ENCODE results near the gene KCNJ12.
"Not testable (repeated sequence)": the region's sequence is repeated elsewhere in the genome, so short reads cannot be mapped to it uniquely, and the experiment has no call there.

KCNJ12 gene

GRCh38 chr17:21420503-21421090 lies 44.4 kb downstream of the KCNJ12 start:
- in situ Hi-C loops (cut with MboI; ENCODE audit: low sequenced_read_pairs): not testable (repeated sequence)

DNA sequence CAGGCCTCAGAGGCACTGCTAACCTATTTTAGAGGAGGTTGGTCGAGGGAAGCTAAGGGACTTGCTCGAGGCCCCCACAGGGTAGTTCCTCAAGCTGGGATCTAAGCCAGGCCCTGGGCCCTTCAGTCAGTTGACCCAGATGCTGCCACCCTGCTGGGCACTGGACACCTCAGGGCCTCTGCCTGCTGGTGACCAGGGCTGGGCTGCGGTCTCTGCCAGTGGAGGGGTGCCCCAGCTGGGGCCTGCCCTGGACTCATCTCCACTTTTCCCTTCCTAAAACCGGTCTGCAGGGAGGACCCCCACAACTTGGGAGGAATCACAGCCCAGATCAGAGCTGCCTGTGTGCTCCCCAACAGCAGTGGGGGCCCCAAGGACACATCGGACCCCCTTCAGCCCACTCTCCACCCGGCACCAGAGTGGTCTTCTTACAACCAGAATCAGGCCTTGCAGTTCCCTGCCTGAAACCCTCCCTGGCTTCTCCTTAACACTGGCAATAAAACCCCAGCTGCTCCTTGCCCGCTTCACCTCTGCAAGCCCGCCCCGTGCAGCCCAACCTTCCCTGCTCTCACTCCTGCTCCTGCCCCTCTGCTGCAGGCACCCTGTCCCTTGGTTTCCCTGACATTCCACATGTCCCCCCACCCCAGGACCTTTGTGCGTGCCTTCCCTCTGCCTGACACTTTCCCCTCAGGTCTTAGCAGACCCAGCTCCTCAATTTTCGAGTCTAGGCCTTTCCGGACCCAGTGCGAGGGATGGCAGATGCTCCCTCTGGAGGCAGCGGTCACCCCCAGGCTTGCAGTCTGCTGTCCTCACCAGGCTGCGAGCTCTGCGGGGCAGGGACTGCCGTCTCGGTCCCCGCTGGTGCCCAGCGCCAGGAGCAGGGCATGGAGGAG lies 45.5 kb downstream of the KCNJ12 start:
- in situ Hi-C loops (cut with MboI; ENCODE audit: low sequenced_read_pairs): not testable (repeated sequence)

- in situ Hi-C loops (cut with MboI; ENCODE audit: low sequenced_read_pairs): not testable (repeated sequence)
Measured at GRCh38 chr17:21422311-21423189, 46.4 kb downstream of the KCNJ12 start.

DNA sequence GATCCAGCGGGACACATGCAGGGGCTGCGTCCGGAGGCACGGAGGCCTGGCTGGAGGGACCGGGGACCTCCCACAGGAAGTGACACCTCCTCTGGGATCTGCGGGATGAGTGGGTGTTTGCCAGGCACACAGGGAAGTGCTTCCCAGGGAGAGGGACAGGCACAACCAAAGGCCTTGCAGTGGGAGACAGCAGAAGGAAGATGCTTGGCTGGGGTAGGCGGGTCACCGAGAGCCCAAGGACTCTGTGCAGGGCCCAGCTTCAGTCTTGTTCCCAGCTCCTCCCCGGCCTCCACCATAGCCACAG lies 47.0 kb downstream of the KCNJ12 start:
- in situ Hi-C loops (cut with MboI; ENCODE audit: low sequenced_read_pairs): not testable (repeated sequence)

GRCh38 chr17:21424697-21425096 lies 48.5 kb downstream of the KCNJ12 start:
- in situ Hi-C loops (cut with MboI; ENCODE audit: low sequenced_read_pairs): not testable (repeated sequence)

GRCh38 chr17:21425321-21425720 lies 49.2 kb downstream of the KCNJ12 start:
- in situ Hi-C loops (cut with MboI; ENCODE audit: low sequenced_read_pairs): no loop called here

- in situ Hi-C loops (cut with MboI; ENCODE audit: low sequenced_read_pairs): no loop called here
Measured at GRCh38 chr17:21425736-21426135, 49.6 kb downstream of the KCNJ12 start.

DNA sequence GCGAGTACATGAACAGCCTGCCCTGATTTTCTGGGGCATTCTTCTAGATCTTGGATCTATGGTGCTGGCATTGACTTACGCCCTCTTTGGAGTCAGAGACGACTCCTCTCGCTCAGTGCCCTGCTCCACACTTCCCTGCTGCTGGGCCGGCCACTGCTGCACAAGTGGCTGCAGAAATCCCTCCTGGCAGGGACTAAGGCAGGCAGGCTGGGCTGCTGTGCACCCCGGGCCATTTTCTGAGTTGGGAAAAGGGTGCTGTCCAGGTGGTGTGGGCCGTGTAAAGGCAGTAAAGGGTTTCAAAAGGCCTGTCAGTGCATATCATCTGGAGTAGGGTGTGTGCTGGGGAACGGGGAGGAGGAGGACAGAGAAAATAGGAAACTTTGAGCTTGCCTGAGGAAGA lies 50.1 kb downstream of the KCNJ12 start:
- in situ Hi-C loops (cut with MboI; ENCODE audit: low sequenced_read_pairs): not testable (repeated sequence)

DNA sequence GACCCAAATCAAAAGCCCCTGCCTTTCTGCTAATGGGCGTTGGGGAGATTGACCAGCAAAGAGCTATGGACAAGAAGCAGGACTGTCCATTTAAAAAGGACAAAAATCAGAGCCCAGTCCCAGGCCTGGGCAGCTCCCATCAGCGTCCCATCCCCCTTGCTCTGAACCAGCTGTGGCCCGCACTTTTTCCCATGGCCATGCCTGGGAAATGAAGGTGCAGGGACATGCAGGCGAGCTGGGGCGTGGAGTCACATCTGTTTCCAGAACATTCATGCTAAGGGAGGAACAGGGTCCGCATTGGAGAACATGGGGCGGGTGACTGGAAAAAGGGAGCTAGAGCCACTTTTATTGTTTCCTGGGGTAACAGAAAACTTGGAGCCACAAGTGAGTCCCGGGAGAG lies 50.7 kb downstream of the KCNJ12 start:
- in situ Hi-C loops (cut with MboI; ENCODE audit: low sequenced_read_pairs): not testable (repeated sequence)

- in situ Hi-C loops (cut with MboI; ENCODE audit: low sequenced_read_pairs): not testable (repeated sequence)
Measured at GRCh38 chr17:21427727-21428126, 51.6 kb downstream of the KCNJ12 start.

- in situ Hi-C loops (cut with MboI; ENCODE audit: low sequenced_read_pairs): not testable (repeated sequence)
Measured at GRCh38 chr17:21428752-21429424, 52.7 kb downstream of the KCNJ12 start.

- in situ Hi-C loops (cut with MboI; ENCODE audit: low sequenced_read_pairs): not testable (repeated sequence)
Measured at GRCh38 chr17:21429921-21430628, 53.9 kb downstream of the KCNJ12 start.

DNA sequence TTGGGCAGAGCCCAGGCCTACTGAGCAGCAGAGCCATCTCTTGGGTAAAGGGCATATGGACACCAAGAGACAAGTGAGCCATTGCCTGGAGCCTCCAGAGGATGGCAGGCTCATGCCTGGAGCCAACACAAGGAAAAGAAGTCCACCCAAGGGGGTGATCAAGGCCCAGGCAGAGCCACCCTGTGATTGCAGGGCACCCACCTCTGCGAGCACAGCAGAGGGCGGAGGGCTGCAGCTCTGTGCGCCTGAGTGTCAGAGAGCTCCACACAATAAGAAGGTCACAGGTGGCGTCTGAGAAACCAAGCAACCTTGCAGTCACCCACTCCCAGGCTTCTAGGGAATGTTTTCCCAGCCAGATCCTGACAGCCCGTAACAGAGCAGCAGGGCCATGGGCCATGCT lies 57.8 kb downstream of the KCNJ12 start:
- in situ Hi-C loops (cut with MboI; ENCODE audit: low sequenced_read_pairs): not testable (repeated sequence)

DNA sequence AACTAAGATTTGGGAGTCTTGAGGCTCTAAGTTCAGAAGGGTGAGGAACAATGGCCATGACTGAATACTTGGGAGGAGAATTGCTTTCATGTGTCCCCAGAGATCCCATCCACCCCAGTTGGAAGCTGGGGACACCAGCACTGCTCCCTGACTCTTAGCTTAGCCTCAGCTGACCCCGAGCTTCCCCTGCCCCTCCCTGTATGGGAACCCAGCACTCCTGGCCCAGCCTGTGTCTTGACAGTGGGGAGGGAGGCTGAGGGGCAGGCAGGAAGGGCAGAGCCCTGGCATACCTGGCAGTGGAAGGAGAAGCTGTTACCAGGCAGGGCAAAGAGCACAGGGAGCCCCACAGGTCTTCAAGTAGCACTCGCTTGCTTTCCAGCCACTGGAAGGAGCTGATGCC lies 58.8 kb downstream of the KCNJ12 start:
- in situ Hi-C loops (cut with MboI; ENCODE audit: low sequenced_read_pairs): not testable (repeated sequence)

- in situ Hi-C loops (cut with MboI; ENCODE audit: low sequenced_read_pairs): not testable (repeated sequence)
Measured at GRCh38 chr17:21436481-21436880, 60.3 kb downstream of the KCNJ12 start.

GRCh38 chr17:21436883-21437836 lies 61.0 kb downstream of the KCNJ12 start:
- in situ Hi-C loops (cut with MboI; ENCODE audit: low sequenced_read_pairs): not testable (repeated sequence)

- in situ Hi-C loops (cut with MboI; ENCODE audit: low sequenced_read_pairs): not testable (repeated sequence)
Measured at GRCh38 chr17:21438316-21439014, 62.3 kb downstream of the KCNJ12 start.

GRCh38 chr17:21439015-21439336 lies 62.8 kb downstream of the KCNJ12 start:
- in situ Hi-C loops (cut with MboI; ENCODE audit: low sequenced_read_pairs): not testable (repeated sequence)

Measured in HL-60/S4 (cell line).